Epithelial cell of proximal tubule (primary cell): ENCODE results near the gene VANGL1. TPM values are rescaled to one million over a fixed set of nuclear protein-coding genes. Genes with fewer than 3 reads are reported as not detected.

Source experiments
- DNase-seq: peaks from one replicate; pipeline ENCODE4 v3.0.0-alpha.2; 2011; ENCODE audit warnings: low read depth
- H3K4me3 ChIP-seq: 2 replicates; pipeline ENCODE4 v1.5.1; 2011; ENCODE audit warnings: low read depth, mild to moderate bottlenecking, low read length
- total RNA-seq: library from RNA; depleted of rRNA; stranded (reverse); fragments of >200 nt; gene quantifications from 2 replicates; pipeline ENCODE4 v1.2.3, GENCODE V29; 2015
- TF ChIP-seq, protein P1 (sequence below): conservative IDR thresholded peaks from 2 replicates; pipeline ENCODE4 v1.5.1; 2012; ENCODE audit warnings: low read depth, mild to moderate bottlenecking, low read length

The VANGL1 gene
- total RNA-seq, 1 donor from 2014 or later = 16.1 TPM

- no peak overlapping the region for H3K4me3 ChIP-seq
- no peak for DNase-seq
- TF ChIP-seq, protein P1, sequence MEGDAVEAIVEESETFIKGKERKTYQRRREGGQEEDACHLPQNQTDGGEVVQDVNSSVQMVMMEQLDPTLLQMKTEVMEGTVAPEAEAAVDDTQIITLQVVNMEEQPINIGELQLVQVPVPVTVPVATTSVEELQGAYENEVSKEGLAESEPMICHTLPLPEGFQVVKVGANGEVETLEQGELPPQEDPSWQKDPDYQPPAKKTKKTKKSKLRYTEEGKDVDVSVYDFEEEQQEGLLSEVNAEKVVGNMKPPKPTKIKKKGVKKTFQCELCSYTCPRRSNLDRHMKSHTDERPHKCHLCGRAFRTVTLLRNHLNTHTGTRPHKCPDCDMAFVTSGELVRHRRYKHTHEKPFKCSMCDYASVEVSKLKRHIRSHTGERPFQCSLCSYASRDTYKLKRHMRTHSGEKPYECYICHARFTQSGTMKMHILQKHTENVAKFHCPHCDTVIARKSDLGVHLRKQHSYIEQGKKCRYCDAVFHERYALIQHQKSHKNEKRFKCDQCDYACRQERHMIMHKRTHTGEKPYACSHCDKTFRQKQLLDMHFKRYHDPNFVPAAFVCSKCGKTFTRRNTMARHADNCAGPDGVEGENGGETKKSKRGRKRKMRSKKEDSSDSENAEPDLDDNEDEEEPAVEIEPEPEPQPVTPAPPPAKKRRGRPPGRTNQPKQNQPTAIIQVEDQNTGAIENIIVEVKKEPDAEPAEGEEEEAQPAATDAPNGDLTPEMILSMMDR = no peak
These were observed 76.4 kb downstream of the VANGL1 start for GRCh38 chr1:115718011-115718754.

- H3K4me3 ChIP-seq = no peak overlapping the region
- DNase-seq = no peak
- TF ChIP-seq, protein P1 = no peak
These were observed 77.5 kb downstream of the VANGL1 start for GRCh38 chr1:115719285-115719684.

GRCh38 chr1:115722221-115722620 is 80.5 kb downstream of the VANGL1 start:
- no peak for DNase-seq
- no peak overlapping the region for H3K4me3 ChIP-seq
- TF ChIP-seq, protein P1 = no peak

- TF ChIP-seq, protein P1 = no peak
- H3K4me3 ChIP-seq = no peak overlapping the region
- no peak for DNase-seq
These were observed 82.0 kb downstream of the VANGL1 start for GRCh38 chr1:115723756-115724155.

DNA sequence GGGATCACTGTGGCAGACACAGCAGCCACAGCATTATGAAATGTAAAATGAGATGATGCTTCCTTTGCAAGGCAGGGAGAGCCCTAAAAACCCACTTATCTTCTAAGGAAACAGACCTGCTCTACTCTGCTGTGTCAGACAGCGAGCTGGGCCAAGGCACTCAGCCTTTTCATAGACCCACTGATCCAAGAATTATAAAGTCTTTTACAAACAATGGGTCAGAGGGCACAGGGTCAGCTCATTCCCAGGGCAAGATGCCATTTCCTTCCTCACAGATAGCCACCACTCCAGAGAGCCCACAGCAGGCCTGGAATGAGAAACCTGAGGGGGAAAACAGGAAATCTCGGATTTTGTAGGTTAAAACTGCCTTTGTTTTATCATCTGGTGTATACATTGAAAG is 83.8 kb downstream of the VANGL1 start:
- no peak overlapping the region for H3K4me3 ChIP-seq
- no peak for DNase-seq
- TF ChIP-seq, protein P1 = no peak

DNA sequence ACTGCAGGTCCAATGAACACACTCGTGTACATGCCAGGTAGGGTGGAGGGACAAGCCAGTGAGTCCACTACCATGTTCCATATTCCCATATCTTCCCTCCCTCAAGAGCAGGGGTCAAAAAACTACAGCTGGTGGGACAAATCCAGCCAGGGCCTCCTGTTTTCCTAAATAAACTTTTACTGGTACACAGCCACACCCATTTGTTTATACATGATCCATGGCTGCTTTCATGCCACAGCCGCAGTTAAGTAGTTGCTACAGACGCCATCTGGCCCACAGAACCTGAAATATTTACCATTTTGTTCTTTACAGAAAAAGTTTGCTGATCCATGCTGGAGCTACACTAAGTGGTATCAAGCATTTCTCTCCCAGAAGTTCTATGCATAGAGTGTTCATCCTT is 84.4 kb downstream of the VANGL1 start:
- TF ChIP-seq, protein P1 = no peak
- H3K4me3 ChIP-seq = no peak overlapping the region
- no peak for DNase-seq

GRCh38 chr1:115726570-115726969 is 84.8 kb downstream of the VANGL1 start:
- DNase-seq = no peak
- TF ChIP-seq, protein P1 = no peak
- H3K4me3 ChIP-seq = no peak overlapping the region
